ENCODE results near the gene TEX38.

DNA sequence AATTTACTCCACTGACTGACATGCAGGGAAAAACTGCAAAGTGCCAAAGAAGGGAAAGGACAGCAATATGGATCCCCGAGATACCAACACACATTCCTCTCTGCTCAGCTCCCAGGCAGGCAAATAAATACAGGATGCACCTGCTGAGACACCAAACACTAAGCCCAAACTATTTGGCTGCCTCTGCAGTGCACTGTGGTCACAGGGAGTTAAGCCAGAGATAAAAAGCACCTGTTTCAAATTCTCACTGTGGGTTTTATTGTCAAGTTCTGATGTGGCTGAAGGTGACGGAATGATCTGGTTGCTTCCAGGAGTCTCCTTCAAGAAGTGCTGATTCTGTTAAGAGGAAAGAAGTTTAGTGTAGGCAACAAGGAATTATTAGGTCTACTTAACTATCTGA lies 17.7 kb downstream of the TEX38 start:
- TF ChIP-seq EZH2 (IDR thresholded peaks at IDR 0.05) (no peak), EZH2phosphoT487 (IDR thresholded peaks at IDR 0.05) (no peak)
- TF ChIP-seq, protein P1, sequence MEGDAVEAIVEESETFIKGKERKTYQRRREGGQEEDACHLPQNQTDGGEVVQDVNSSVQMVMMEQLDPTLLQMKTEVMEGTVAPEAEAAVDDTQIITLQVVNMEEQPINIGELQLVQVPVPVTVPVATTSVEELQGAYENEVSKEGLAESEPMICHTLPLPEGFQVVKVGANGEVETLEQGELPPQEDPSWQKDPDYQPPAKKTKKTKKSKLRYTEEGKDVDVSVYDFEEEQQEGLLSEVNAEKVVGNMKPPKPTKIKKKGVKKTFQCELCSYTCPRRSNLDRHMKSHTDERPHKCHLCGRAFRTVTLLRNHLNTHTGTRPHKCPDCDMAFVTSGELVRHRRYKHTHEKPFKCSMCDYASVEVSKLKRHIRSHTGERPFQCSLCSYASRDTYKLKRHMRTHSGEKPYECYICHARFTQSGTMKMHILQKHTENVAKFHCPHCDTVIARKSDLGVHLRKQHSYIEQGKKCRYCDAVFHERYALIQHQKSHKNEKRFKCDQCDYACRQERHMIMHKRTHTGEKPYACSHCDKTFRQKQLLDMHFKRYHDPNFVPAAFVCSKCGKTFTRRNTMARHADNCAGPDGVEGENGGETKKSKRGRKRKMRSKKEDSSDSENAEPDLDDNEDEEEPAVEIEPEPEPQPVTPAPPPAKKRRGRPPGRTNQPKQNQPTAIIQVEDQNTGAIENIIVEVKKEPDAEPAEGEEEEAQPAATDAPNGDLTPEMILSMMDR (IDR thresholded peaks at IDR 0.05), result no peak

Data from neural progenitor cell (in vitro differentiated cells).